22Rv1 (cell line): ENCODE results near the gene PIK3C3.

Experiments used
- ZFX ChIP-seq: fragments of 450-650 bp; IDR thresholded peaks from 2 replicates; pipeline ENCODE4 v1.6.1; 2017; ENCODE audit warnings: antibody characterized with exemption, borderline replicate concordance
- TF ChIP-seq, protein P1 (sequence below): fragments of 450-650 bp; IDR thresholded peaks from 2 replicates; pipeline ENCODE4 v1.5.1; 2017; ENCODE audit warnings: mild to moderate bottlenecking

GRCh38 chr18:42047721-42048120 is 92.7 kb downstream of the PIK3C3 start:
- TF ChIP-seq, protein P1, sequence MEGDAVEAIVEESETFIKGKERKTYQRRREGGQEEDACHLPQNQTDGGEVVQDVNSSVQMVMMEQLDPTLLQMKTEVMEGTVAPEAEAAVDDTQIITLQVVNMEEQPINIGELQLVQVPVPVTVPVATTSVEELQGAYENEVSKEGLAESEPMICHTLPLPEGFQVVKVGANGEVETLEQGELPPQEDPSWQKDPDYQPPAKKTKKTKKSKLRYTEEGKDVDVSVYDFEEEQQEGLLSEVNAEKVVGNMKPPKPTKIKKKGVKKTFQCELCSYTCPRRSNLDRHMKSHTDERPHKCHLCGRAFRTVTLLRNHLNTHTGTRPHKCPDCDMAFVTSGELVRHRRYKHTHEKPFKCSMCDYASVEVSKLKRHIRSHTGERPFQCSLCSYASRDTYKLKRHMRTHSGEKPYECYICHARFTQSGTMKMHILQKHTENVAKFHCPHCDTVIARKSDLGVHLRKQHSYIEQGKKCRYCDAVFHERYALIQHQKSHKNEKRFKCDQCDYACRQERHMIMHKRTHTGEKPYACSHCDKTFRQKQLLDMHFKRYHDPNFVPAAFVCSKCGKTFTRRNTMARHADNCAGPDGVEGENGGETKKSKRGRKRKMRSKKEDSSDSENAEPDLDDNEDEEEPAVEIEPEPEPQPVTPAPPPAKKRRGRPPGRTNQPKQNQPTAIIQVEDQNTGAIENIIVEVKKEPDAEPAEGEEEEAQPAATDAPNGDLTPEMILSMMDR: no peak
- no peak for TF ChIP-seq ZFX
